ENCODE results near the gene GNPTG.
"Not testable (repeated sequence)": the region's sequence is repeated elsewhere in the genome, so short reads cannot be mapped to it uniquely, and the experiment has no call there.

Gene GNPTG

DNA sequence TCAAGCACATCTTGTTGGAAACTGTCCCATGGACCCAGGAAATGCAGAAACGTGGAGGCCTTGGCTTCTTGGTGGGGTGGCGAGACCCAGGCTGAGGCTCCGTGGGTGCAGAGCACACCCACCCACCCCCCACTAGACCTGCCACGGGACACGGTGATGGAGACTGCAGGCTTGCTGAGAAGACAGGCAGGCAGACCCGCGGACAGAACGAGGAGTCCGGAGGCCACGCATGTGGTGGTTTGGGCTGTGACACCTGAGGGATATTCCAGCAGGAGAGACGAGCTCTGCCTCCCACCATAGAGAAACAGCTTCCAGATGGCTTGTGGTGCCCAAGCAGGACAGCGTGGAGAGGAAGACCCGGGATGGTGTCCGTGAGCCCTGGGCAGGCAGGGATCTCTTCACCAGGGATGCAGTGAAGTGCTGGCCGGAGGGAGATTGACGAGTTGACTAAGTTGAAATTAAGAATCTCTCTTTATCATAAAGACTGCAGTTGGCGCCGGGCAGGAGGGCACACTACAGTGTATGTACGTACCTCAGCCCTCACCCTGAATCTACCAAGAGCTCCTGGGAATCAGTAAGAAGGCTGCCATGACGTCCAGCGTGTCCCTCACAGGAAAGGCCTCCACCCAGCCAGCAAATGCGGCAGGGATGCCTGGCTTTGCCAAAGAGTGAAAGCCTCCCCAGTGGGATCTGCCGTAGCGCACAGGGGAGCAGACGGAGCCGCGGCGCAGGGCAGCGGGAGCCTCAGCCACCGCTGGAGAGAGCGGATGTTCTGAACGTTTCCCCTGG lies 34.1 kb upstream of the GNPTG start:
- no peak for DNase-seq

GRCh38 chr16:1318268-1318545 lies 33.5 kb upstream of the GNPTG start:
- no peak for DNase-seq

GRCh38 chr16:1319041-1319440 lies 32.7 kb upstream of the GNPTG start:
- no peak for DNase-seq

- no peak for DNase-seq
Measured at GRCh38 chr16:1320097-1320496, 31.6 kb upstream of the GNPTG start.

DNA sequence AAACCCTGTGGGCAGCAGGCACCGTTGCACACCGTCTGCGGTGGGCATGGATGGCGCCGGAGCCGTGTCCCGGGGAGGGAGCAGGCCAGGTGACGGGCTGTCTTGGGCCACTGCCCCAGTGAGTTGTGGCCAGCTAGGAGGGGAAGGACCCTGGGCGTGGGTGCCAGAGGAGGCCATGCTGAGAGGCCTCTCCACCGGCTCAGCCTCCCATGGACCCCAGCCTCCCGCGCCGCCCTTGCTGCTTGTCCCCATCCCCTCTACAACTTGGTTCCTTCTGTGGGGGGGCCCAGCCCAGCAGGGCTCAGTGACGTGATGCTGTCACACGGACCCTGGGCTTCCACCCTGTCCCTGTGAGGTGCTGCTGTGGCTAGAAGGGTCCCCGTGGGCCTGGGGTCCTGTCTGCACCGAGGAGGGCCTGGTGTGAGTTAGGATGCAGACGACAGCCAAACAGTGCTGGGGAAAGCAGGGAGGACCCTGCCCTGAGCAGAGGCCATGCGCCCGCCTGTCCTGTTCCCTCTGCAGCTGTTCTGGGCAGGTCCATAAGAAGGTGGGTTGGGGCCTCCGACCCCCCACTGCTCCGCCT lies 31.0 kb upstream of the GNPTG start:
- DNase-seq = no peak

- no peak for DNase-seq
Measured at GRCh38 chr16:1322407-1322806, 29.3 kb upstream of the GNPTG start.

- DNase-seq = no peak
Measured at GRCh38 chr16:1323296-1324239, 28.2 kb upstream of the GNPTG start.

DNA sequence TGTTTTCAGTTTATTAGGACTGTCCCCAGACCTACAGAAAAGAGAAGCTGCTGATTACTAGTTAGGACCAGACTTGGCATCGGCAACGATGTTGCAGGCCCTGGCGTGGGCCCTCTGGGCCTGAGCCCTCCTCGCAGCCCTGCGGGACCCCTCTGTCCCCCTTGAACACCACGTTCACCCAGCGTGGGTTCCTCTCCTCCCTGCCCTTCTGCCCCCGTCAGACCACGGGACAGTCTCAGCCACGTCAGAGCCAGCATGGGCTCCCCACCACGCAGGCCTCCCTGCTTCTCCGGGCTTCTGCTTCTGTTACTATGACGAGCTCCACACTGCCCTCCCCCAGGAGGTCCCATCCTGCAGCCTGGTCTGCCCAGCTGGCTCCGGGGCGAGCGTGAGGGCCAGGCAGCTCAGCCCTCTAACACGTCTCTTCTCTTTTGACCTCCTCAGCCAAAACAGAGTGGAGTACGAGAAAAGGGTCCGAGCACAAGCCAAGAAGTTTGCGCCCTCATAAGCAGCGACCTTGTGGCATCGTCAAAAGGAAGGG lies 27.4 kb upstream of the GNPTG start:
- no peak for DNase-seq

DNA sequence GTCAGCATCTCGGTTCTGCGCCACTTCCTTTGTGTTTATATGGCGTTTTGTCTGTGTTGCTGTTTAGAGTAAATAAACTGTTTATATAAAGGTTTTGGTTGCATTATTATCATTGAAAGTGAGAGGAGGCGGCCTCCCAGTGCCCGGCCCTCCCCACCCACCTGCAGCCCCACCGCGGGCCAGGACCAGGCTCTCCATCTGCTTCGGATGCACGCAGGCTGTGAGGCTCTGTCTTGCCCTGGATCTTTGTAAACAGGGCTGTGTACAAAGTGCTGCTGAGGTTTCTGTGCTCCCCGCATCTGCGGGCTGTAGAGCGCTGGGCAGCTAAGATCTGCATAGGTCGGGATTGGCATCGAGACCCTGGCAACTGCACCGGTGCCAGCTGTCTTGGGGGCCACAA lies 26.5 kb upstream of the GNPTG start:
- no peak for DNase-seq

DNA sequence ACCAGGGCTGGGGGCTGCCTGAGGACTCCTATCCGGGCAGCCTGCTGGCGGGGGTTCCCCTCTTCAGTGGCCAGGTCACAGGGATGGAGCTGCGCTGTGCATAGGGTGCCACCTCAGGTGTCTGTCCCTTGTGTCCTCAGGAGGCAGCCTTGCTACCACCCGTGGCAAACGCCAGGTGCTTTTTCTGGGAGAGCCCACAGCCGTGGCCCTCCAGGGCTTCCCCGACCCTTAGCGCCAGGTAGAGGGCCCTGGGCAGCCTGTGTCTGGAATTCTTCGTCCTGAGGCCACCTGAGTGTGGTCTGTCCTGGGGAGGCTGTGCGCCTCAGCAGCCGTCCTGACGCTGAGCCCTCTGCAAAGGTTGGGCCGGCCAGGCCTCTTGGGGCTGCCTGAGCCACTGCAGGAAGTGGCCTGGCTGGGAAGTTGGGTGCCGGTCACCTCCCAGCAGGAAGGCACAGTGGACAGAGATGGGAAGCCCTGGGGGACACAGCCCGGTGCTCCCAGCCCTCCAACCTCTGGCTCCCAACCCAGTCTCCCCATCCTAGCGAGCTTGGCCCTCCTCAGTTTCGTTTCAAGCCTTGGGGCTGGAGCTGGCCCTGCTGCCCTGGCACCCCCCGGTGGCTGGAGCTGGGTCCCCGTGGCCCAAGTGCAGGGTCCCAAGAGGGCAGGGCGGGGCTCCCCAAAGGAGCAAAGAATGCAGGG lies 25.9 kb upstream of the GNPTG start:
- no peak for DNase-seq

GRCh38 chr16:1326391-1326790 lies 25.3 kb upstream of the GNPTG start:
- DNase-seq = no peak

DNA sequence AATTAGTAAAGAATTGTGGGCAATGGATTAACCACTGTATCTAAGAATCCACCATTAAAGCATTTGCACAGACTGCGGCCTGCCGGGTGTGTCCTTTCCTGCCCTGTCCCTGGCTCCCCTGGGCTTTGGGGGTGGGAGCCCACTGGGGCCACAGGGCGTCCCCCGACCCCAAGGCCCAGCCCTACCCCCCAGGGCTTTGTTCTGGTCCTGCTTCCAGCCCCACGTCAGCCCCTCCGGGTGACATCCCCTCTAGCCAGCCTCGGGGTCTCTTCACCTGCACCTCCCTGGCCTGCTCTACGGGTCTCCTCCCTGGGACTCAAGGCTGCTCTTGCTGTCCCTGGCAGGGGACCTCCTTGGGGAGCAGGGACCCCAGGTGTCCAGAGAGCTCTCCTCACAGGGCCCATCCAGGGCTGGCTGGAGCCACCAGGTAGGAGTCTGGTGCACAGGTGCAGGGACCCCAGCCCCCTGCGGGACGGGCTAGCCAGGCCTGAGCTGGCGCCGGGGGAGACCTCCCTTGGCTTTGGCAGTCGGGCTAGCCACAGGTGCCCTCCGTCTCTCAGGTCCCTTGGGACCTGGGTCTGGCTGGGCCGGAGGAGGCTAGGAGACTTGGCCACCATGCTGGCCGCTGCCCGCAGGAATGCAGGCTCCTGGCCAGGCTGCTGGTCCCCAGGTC lies 24.6 kb upstream of the GNPTG start:
- DNase-seq = no peak

DNA sequence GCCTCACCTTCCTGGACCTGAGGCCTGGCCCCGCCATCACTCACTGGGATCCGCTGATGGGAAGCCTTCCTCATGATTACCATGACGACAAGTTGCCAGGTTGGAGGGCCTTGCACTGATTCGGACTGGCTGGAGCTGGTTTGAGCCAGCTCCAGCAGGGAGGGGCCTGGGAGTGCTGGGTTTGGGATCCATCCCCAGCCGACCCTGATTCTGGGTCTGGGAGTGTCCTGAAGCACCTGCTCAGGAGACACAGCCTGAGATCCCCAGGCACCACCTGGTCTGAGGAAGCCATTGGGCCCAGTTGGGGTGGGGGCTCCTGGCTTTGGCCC lies 24.1 kb upstream of the GNPTG start:
- DNase-seq = no peak

DNA sequence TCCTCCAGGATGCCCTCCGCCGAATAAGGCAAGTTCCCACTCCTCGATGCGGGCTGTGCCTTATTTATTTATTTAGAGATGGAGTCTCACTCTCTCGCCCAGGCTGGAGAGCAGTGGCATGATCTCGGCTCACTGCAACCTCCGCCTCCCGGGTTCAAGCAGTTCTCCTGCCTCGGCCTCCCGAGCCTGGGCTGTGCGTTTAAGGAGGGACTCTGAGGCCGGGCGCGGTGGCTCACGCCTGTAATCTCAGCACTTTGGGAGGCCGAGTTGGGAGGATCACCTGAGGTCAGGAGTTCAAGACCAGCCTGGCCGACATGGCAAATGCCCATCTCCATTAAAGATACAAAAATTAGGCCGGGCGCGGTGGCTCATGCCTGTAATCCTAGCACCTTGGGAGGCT lies 23.6 kb upstream of the GNPTG start:
- DNase-seq = not testable (repeated sequence)

DNA sequence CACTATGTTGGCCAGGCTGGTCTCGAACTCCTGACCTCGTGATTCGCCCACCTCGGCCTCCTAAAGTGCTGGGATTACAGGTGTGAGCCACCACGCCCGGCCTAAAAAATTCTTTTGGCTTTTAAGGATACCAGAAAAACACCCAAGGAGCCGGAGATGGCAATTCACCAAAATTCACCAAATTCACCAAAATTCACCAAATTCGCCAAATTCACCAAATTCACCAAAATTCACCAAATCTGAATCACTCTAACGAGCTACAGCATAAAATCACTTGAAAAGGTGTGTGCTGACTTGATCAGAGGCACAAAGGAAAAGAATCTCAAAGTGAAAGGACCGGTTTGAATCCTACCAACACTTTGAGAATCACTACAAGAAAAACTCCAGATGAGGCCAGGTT lies 22.8 kb upstream of the GNPTG start:
- DNase-seq = not testable (repeated sequence)

DNA sequence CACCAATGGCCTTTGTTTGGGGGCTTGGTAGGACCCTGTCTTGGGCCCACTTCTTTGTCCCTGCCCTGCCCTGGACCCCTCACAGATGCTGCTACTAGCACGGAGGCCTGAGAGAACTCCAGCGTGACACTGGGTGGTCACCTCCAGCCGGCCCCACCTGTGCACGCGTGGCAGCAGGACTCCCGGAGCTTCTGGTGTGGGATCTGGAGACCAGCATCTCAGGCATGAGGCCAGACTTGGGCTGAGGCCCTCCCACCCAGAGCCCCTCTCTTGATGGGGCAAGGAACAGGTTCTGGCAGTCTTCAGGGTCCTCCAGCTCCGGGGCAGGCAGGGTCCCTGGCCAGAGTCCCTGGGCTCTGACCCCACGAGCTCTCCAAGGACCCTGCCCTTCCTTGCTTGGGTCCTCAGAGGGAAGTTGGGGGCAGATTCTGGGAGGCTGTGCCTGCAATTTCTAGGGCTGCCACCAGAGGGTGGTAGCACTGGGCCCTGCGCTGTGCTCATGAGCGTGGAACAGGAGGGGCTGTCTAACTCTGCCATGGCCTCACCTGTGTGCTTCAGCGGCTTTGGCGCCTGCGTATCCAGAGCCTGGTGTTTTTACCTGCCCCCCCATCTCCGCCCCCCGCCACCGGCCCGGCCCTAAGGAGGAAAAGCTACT lies 21.3 kb upstream of the GNPTG start:
- no peak for DNase-seq

DNA sequence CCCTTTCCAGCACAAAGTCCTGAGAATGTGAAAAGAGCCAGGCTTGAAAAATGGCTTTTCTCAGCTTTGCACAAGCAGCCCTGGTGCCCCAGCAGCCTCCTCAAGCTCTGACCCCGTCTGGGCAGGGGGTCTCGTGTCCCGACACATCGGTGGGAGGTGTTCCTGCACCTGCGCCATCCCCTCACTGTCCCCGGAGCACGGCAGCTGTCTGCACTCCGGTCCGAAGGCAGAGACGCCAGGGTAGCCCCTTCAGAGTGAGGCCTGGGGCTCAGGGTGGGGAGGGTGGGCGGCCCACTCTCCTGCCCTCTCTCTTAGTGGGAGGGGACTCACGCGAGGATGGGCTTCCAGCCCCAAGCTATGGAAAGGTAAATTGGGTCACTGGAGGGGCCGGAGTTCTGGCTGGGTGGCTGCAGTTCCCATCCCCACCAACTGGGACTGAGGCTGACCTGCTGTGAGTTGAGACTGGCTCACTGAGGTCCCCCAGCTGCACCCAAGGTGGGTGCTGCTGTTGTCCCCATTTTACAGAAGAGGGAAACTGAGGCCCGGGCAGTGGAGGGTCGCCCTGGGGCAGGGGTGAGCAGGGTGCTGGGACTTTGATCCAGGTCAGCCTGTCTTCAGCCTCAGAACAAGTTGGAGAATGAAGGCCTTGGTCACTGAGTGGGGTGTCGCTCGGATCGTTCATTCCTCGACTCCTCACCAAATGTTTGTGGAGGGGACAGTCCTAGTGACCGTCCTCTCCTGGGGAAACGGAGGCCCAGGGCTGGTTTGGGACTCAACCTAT lies 20.6 kb upstream of the GNPTG start:
- no peak for DNase-seq

GRCh38 chr16:1331712-1332617 lies 19.8 kb upstream of the GNPTG start:
- DNase-seq = peak; percentile 67

GRCh38 chr16:1332618-1333148 lies 19.0 kb upstream of the GNPTG start:
- no peak for DNase-seq
